ENCODE results near the gene NR6A1.
"Not testable (repeated sequence)": the region's sequence is repeated elsewhere in the genome, so short reads cannot be mapped to it uniquely, and the experiment has no call there.

NR6A1 gene

DNA sequence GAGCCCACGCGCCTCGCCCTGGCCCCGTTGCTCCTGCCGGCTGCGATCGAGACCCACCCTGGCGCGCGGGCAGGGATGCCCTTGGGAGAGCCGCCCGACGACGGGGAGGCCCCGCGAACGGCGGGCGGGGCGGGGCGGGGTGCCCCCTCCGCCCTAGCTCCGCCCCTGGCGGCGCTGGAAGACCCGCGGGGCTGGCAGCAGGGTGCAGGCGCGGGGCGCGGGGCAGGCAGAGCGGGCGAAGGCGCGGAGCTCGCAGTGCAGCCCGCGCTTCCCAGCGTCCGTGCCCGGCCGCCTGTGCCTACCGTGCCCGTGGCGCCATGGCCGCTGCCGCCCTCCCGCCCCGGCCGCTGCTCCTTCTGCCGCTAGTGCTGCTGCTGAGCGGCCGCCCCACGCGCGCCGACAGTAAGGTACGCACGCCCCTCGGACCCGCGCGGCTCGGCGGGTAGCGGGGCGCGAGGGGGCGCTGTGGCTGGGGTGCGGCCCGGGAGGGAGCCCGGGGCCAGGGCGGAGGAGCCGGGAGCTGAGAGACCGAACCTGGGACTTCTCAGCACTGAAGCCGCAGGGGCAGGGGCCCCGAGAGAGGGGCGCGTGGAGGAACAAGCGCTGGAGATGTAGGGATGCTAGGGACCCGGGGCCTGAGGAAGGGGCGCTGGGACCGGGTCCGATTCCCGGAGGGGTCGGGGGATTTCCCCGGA lies 6.0 kb upstream of the NR6A1 start, which contains the start of gene OLFML2A:
OLFML2A (plus strand) TSS at position 180 of the 695 bp plus-strand sequence; CDS start at position 318, 138 bp downstream.
- DNase-seq (ENCODE audit: low read depth) = peak; percentile 45

DNA sequence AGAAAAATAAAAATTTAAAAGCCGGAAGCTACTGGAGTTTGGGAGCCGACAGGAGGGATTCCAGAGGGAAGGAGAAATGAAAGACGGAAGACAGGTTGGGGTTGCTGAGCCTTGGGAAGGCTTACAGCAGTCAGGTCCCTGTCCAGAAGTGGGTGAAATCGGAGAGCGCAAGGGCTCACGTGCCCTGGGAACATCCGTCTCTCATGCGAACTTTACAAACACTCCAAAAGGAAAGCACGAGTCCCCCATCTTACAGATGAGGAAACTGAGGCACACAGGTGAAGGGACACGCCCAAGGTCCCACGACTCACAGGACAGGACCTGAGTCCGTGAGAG lies 5.5 kb upstream of the NR6A1 start:
- DNase-seq (ENCODE audit: low read depth) = no peak

DNA sequence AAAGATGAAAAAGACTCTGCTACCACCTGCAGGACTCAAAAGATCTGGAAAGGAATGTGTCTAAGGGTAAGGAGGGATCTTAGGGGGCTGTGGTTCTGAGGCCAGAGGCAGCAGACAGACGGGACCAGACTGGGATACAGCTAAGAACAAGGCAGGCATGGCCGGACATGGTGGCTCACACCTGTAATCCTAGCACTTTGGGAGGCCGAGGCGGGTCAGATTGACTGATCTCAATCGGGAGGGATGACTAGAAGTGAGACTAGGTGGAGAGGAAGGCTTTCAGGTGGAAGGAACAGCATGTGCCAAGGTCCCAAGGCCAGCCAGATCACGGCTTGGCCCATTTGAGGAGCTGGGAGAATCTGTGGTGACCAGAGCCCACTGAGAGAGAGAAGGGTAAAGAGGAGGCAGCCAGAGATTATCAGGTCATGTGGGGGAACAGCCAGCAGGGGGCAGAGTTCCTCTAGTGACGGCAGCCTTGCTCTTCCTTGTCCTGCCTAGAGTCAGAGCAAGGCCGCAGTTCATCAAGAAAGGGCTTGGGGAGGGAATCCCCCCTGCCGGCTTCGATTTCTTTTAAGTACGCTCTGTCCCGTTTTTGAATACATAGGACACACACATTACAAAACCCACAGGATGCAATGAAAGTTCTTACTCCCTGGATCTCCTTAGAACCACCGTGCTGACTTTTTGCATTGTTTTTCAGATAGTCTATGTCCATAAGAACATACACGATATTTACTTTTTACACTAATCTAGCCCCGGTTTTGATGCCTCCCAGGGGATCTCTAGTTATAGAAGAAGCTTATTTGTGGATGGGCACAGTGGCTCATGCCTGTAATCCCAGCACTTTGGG lies 3.2 kb upstream of the NR6A1 start:
- DNase-seq (ENCODE audit: low read depth) = peak; percentile 80

DNA sequence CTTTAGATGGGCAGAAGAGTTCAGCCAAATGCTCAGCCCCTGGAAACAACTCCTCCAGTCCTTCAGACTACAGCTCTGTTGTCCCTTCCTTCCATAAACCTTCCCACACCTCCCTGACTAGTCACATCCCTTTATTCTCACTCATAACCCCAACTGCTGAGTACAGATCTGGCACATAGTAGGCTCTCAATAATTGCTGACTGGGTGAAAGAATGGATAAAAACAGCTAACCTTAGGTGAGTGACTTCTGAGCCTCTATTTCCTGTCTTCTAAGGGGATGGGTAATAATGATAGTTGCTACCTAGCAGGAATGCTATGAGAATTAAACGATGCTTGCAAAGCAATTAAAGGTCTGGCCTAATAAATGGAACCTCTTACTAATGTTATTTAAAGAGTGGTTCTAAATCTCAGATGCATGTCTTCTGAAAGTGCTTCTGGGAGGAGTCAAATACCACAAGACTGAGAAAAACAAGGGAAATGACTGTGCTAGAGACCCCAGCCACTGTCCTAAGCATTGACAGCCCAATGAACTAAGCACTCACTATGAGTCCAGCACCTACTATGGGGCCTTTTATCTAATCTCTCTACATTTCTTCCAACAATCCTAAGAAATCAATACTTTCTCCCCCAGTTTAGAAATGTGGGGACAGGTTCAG lies 2.5 kb upstream of the NR6A1 start:
- no peak for DNase-seq (ENCODE audit: low read depth)

DNA sequence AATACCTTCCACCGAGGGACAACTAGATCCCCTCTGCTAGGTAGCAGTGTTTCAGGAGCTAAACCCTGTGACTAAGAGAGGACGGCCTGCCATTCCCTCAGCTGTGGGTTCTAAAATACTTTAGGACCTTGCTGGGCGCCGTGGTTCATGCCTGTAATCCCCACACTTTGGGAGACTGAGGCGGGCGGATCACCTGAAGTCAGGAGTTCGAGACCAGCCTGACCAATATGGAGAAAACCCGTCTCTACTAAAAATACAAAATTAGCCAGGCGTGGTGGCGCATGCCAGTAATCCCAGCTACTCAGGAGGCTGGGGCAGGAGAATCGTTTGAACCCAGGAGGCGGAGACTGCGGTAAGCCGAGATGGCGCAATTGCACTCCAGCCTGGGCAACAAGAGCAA lies 1.8 kb upstream of the NR6A1 start:
- not testable (repeated sequence) for DNase-seq (ENCODE audit: low read depth)

DNA sequence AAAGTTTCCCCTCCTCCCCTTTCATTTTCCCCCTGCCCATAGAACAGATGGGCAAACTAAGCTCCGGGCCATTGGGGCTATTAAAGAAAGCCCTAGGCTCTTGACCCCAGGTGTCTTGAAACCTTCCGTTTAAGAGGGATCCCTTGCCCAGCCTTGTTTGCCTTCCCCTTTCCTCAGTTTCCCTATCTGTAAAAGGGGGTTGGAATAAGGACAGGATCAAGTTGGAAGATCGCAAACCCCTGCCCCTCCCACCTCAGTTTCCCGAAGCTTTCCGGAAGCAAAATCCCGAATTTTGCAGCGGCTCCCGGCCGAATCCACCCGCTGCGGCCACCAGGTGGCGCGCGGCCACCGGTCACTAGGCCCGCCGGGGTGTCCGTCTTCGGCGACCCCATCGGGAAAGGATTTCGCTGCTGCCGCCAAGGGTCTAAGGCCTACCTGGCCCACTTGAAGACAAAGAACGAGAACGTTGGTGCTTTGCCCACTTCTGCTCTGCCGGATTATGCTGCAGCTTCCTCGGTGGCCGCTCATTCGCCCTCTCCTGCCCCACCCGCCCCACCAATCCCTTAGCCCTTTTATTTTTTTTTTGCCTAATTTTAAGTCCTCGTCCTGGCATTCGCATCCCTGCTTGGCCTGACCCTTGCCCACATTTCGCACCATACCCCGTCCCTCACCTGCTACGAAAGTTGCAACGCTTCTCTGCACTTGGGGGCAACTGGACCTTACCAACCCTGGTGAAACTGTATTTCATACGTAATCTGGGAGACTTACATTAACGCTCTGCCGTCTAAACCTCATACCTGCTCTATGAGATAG lies 962 bp upstream of the NR6A1 start:
- peak; percentile 79 for DNase-seq (ENCODE audit: low read depth)

DNA sequence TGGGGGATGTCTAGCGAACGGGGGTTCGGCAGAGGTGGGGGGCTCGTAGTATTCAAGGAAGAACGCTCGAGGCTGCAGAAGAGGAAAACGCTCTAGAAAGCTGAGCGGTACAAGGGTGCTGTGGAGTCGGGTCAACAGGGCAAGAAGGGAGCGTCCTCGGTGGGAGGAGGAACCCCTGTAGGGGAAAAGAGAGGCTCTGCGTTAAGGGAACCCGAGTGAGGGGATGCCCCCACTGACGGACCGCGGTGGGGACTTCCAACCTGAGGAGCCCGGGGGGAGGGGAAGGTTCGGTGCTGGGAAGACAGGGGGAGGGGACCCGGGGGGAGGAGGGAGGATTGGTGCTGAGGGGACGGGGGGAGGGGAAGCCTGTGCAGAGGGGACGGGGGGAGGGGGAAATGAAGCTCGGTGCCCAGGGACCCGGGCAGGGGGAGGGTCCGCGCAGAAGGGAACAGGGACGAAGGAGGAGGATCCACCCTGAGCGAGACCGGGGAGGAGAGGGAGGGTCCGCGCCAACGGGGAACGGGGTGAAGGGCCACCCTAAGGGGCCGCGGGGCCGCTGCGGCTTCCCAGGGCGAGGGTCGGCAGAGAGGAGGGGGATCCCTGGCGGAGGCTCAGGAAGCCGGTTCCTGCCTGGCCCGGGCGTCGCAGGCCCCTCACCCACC lies 621 bp downstream of the NR6A1 start:
- DNase-seq (ENCODE audit: low read depth) = peak; percentile 18

DNA sequence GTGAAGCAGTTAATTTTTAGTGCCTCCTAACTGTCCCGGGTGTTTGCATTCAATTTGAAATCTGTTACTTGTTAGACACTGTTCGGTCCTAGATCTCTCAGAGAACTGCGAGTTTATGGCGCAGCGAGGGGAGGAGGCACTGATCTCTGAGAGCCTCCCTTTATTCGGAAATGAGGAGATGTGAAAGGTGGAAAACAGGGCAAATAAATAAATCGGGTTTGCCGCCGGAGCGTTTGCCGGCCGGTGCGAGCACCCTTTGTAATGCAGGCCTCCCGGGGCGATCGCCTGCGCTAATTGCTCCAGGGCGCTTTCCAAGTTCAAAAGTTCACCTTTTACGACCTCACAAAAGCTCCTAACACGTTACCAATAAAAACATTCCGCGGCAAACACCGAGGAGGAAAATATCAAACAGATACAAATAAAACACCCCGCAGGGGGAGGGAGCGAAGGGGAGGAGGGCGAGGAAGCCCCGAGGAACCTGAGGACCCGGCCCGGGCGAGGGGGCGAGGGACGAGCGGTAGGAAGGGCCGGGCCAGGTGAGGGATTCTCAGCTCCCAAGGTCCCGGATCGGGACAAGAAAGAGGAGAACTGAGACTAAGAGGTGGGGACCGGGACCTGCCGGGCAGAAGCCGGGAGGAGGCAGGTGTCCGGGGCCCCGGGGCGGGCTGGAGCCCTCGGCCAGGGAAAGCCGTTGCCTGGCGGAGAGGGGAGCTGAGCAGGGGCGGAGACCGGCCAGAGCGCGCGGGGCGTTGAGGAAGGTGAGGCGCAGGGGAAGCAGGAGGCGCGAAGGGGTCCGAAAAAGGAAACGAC lies 1.4 kb downstream of the NR6A1 start:
- peak; percentile 44 for DNase-seq (ENCODE audit: low read depth)

DNA sequence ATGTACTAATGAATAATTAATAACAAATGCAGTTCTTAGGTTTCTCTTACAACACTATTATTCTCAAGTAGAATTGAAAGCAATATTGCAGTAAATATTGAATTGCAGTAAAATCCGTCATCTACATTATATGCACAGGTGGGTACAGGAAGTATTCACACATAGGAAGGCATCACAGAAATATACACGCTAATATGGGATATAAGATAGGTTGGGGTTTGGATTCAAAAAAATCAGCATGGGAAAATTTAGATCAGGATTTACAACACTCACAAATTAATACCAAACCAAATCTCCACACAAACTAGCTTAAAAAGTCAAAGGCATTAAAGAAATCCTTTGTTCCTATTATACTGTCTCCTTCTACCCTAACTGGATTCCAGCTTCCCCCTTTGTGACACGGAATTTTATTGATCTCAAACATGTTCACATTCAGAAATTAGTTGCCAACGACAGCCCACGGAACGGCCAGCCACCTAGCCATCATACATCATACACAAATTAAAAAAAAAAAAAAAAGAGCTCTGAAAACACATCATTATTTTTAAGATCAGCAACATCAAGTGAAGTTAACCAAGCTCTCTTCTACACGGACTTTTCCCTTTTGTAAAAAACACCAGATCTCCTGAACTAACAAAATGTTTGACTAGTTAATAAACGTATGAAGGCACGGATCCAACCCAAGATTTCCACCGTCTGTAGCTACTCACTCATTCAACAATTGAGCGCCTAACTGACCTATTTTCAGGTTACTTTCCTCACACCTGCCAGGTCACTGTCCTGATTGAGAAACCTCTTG lies 2.2 kb downstream of the NR6A1 start:
- peak; percentile 23 for DNase-seq (ENCODE audit: low read depth)

DNA sequence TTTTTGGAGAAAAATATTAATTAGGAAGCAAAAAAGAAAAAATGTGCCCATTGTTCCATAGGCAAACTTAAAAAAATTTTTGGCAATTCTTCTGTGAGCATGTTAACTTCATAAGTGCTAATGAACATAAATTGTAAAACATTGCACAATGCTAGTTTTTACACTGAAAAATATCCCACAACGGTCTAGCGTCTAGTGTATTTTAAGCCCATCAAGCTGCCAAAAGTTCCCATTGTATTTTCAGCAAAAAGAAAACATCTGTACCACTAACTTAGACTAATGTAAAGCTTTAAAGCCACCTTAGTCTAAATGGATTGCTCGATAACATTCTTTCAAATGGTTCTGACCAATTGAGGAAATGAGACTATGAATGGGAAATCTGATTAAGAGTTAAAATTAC lies 2.8 kb downstream of the NR6A1 start:
- DNase-seq (ENCODE audit: low read depth) = no peak

DNA sequence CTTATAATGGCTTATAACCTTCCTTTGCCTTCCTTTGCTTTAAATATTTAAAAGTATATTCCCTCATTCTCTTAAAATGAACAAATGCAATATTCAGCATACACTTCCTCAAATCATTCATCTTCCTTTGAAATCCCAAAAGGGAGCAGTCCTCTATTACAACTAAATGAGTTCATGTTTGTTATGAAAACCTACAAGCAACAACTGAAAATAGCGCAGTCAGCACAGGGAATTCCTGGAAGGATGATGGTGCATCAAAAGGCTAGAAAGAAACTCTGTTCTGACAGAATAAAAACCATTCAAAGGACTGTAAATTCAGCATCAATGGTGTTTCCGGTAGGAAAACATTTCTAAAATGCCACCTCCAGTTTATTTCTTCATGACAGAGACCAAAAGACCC lies 3.3 kb downstream of the NR6A1 start:
- no peak for DNase-seq (ENCODE audit: low read depth)

DNA sequence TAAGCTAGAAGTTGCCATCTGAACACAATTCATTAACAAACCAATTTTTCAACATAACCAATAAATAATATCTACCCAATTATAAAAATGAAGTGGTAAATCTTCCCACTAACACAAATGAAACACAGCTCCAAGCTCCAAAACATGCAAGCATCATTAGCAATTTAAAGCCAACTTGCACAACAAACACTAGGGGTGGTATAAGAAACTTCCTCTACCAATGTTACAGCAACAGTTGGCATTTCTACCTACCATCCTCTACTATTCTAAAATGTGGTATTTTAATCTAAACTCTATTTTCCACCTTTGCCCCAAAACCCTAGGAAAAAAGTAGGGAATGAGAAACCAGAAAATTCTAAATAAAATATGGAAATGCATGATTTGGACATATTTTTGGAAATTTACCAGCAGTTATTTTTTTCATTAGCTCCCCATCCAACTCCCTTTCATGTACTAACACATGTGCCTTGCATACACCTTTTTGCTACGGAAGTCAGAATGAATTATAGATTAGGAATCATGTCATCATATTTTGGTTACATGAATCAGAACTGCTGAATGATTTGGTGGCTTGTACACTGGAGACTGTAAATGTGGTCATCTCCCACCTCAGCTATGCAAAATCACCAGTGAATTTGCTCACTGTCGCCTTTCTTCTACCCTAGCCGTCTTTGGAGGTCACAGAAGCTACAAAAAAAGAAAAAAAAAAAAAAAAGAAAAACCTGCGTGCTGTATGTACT lies 4.1 kb downstream of the NR6A1 start:
- DNase-seq (ENCODE audit: low read depth) = peak; percentile 35

DNA sequence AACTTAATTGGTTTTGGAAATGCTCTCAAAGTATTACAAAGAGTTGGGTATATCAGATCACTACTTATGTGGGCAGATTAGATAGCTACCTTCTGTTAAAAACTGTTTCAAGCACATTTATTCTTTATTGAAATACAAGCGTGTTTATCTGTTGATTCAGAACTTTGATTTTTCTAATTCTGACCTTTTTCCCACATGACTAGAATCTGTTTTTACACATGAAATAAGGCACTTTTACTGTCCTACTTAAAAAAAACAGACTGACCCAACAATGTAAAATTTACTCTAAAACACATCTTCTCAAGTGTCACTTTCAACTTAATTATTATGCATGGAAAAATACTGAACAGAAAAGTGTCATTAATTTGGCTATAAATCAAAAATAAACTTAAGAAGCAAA lies 4.8 kb downstream of the NR6A1 start:
- DNase-seq (ENCODE audit: low read depth) = no peak

DNA sequence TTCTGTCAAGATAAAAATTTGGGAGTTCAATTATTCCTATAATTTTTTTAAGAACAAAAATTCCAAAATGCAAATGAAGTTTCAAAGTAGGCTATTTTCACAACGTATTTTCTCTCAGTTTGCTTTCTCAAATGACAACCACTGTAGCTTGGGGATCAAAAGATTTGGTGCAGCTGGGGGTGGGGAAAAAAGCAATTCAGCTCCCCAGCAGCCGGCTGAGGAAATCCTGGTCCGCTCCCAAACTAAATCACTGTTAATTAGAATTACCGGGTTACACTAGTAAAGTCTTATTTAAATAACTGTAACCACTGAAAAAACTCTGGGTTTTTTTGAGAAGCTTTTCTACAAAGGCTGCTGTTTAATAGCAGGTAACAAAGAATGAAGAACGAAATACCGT lies 5.7 kb downstream of the NR6A1 start:
- DNase-seq (ENCODE audit: low read depth) = no peak

DNA sequence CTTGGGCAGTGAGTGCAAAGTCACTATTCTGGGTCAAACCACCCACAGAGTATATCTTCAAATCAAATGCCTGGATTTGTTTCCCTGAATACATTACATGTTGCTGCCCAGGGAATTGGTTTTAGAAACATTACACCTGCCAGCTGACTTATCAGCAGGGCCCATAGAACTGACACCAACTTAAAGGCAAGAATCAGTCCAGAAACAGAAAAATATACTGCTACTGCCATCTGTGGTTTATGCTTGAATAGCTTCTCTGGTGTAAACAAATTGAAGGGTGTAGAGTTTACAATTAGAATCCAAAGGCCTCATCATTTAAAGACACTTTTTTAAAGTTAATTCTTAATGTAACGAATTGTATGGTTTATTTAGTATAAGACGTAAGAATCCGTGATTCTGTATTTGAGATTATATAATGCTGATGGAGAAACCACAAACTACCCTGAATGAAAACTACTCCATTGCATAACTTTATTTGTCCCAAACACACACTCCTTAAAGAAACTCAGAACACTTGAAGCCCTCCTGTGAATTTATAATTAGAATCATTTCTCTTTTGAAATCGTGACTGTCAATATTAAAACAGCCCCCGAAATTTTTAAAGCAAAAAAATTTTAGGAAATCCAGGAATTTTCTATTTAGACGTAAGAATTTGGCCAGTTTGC lies 6.2 kb downstream of the NR6A1 start:
- DNase-seq (ENCODE audit: low read depth) = peak; percentile 54

DNA sequence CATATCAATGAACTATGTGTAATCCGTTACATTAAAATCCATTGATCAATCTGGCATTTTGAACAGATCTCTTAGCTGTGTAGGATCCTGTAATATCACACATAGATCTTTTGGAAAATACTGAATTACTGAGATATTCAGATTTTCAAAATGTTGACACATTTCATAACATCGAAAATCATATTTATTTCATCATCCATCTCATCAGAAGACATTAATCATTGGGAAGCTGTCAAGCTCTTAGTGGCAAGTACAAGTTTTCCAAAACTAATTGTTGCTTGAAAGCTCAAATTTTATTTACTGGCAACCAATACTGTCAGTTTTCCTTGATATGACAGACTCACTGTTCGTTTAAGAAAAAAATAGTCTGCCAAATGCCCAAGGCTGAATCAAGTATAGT lies 8.5 kb downstream of the NR6A1 start:
- DNase-seq (ENCODE audit: low read depth) = no peak

DNA sequence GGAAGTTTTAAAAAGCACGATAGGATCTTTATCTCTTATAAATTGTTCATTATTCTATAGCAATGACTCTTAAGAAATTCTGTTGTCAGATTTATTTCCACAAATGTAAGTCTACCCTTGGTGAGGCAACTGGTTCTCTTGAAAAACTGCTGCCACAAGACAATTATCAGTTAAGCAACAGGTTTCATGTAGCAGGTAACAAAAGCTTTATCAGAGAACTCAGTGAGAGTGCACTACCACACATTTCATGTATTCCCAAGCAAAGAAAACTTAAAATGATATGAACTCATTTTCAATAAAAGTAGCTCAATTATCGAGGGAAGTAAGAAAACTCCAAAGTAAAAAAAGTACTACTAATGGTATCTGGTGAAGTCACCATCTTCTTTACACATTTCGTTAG lies 9.4 kb downstream of the NR6A1 start:
- DNase-seq (ENCODE audit: low read depth) = no peak

DNA sequence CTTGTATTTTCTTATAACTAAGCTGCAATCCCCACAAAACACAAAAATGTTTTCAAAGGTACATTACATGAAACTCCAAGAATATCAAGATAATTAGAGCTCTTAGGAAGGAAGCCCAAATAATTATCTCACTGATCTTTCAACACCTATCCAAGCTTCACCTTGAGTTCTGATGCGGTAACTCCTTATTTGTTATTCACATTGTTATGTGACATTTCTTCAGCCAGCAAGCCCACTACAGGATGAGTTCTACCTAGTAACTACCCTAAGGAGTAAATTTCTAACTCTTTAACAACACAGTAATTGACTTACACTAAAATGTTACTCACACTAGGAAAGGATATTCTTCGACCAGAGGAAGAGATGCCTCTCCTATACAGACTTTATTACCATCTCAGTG lies 9.9 kb downstream of the NR6A1 start:
- no peak for DNase-seq (ENCODE audit: low read depth)

DNA sequence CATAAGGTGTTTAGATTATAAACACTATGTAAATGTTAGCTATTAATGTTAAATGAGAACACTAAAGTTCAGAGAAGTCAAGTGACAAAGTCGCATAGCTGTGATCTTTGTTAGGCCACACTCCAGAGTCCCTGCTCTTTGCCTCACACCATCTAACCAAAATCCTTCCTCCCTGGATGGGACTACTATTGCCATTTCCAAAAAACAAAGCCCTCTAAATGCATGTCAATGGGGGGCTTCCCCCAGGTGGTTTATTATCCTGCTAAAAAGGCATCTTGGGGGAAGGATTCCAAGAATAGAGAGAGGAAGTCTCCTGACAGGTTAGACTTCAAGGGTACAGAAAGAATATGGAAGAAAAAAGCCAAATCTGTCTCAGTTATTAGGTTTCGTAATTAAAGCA lies 10.4 kb downstream of the NR6A1 start:
- no peak for DNase-seq (ENCODE audit: low read depth)
